ENCODE data around the gene TARBP2.

GRCh38 chr12:53510181-53510812 is 9.2 kb downstream of the TARBP2 start:
- peak; percentile 58 for TF ChIP-seq POLR2AphosphoS5 (IDR thresholded peaks at IDR 0.05)
- no peak for TF ChIP-seq POLR2A (IDR thresholded peaks at IDR 0.05)
